Inferior parietal cortex (tissue), 1 donor: ENCODE measurements around the gene FLAD1.

Experiments
- DNase-seq: peaks from one replicate; pipeline ENCODE4 v3.0.0-alpha.2; 2016; ENCODE audit errors: extremely low spot score

Gene FLAD1

GRCh38 chr1:154952664-154953063 is 30.5 kb upstream of the FLAD1 start:
- DNase-seq: no peak

- DNase-seq: no peak
Observed at GRCh38 chr1:154953611-154954038, 29.5 kb upstream of the FLAD1 start.

- no peak for DNase-seq
Observed at GRCh38 chr1:154954541-154954940, 28.6 kb upstream of the FLAD1 start.

- peak; percentile 75 for DNase-seq
Observed at GRCh38 chr1:154955039-154955717, 28.0 kb upstream of the FLAD1 start.

GRCh38 chr1:154955718-154956543 is 27.2 kb upstream of the FLAD1 start, which contains the start of gene PBXIP1:
TSS of gene PBXIP1 (minus strand) at chr1:154956099. CDS start at chr1:154953721, 2,378 bp downstream.
- peak; percentile 96 for DNase-seq

GRCh38 chr1:154956544-154956941 is 26.6 kb upstream of the FLAD1 start:
- no peak for DNase-seq

- no peak for DNase-seq
Observed at GRCh38 chr1:154957091-154957657, 26.0 kb upstream of the FLAD1 start.

GRCh38 chr1:154958036-154958435 is 25.1 kb upstream of the FLAD1 start:
- DNase-seq: no peak

- no peak for DNase-seq
Observed at GRCh38 chr1:154958681-154959425, 24.3 kb upstream of the FLAD1 start.

GRCh38 chr1:154959426-154959780 is 23.7 kb upstream of the FLAD1 start:
- DNase-seq: no peak

GRCh38 chr1:154960446-154961136 is 22.6 kb upstream of the FLAD1 start:
- no peak for DNase-seq

- DNase-seq: peak; percentile 77
Observed at GRCh38 chr1:154961207-154962155, 21.7 kb upstream of the FLAD1 start, which contains the start of gene PYGO2. TSS of gene PYGO2 (minus strand) at chr1:154961782. CDS start at chr1:154961576, 206 bp downstream.

- DNase-seq: no peak
Observed at GRCh38 chr1:154962156-154962749, 20.9 kb upstream of the FLAD1 start.

GRCh38 chr1:154962795-154963330 is 20.3 kb upstream of the FLAD1 start:
- no peak for DNase-seq

- DNase-seq: no peak
Observed at GRCh38 chr1:154963643-154964042, 19.5 kb upstream of the FLAD1 start.

- DNase-seq: no peak
Observed at GRCh38 chr1:154964359-154964758, 18.8 kb upstream of the FLAD1 start.

- no peak for DNase-seq
Observed at GRCh38 chr1:154966111-154966510, 17.0 kb upstream of the FLAD1 start.

GRCh38 chr1:154967331-154967950 is 15.7 kb upstream of the FLAD1 start:
- DNase-seq: no peak

GRCh38 chr1:154968731-154969130 is 14.4 kb upstream of the FLAD1 start:
- no peak for DNase-seq
